GM18499 (cell line): ENCODE results near the gene PIAS2.

Source experiments
- ATAC-seq: cut with Tn5 transposase; IDR thresholded peaks from one replicate; pipeline ENCODE4 v1.9.1; 2021; ENCODE audit warnings: moderate number of reproducible peaks; ENCODE audit not compliant: insufficient read depth, unreplicated experiment

Gene PIAS2

DNA sequence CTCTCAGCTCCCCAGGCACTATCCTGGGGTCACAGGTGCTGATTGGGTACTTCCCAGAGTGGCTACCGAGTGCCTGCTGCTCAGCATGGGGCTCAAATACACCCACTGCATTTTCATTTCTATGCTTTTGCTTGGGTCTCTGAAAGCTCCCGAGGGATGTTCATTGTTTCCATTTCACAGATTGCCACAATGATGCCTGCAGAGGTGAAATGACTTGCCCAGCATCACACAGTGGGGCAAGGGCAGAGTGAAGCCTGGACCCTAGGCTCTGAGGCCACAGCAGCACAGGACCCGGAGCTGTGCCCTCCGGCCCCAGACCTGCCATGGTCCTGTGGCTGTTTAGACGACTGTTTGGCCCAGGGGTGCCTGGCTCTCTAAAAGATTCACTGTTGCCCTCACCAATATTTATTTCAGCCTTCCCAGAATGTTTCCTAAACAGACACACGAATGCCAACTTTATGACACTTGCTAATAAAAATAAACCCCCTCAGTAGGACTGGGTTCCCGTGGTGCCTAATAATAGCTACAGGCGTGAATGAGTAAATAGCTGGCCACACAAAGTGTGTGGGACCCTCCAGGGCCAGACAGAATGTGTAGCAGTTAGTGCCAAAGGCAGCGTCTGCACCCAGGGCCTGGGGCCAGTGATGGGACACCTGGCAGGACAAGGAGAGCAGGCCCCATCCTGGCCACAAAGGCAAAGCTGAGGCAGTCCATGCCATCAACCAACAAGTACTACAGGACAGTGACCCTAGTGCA lies 149.0 kb downstream of the PIAS2 start:
- no peak for ATAC-seq

GRCh38 chr18:46767217-46767616 lies 150.1 kb downstream of the PIAS2 start:
- ATAC-seq: no peak

GRCh38 chr18:46764586-46764985 lies 152.7 kb downstream of the PIAS2 start:
- ATAC-seq: no peak

DNA sequence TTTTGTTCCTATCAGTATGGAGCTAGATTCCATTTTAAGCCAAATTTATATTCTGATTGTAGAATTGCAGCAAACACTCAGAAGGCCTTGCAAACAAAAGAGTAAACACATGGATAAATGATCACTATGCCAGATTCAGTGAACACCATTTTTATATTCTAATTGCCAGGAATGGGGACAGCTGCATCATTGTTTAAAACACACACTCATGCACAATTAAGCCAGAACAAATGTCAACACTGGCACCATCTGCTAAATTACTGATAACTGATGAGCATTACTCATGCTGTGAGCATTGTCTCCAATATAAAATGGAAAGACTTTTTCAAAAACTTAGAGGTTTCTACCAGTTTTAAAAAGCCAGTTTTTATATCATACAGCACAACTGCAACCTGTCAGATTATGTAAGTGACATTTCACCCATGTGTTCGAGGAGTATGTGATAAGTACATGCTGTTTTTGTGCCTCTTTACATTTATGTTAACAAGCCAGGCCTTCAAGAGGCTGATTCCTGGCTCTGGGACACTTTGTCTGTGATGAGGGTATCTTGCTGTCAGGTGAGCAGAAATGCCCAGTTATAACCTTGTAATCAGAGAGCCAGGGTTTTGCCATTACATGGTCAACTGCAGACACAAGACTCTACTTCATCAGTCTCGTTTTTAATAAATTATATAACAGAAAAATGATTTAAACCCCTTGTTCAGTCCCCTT lies 156.1 kb downstream of the PIAS2 start:
- ATAC-seq: no peak

GRCh38 chr18:46759890-46760289 lies 157.4 kb downstream of the PIAS2 start:
- ATAC-seq: no peak

- no peak for ATAC-seq
These were observed 160.6 kb downstream of the PIAS2 start, which contains the start of gene ST8SIA5 for GRCh38 chr18:46756559-46757201. TSS of gene ST8SIA5 (minus strand) at chr18:46757053. CDS start at chr18:46756508, 545 bp downstream.

- no peak for ATAC-seq
These were observed 161.2 kb downstream of the PIAS2 start for GRCh38 chr18:46756025-46756558.

DNA sequence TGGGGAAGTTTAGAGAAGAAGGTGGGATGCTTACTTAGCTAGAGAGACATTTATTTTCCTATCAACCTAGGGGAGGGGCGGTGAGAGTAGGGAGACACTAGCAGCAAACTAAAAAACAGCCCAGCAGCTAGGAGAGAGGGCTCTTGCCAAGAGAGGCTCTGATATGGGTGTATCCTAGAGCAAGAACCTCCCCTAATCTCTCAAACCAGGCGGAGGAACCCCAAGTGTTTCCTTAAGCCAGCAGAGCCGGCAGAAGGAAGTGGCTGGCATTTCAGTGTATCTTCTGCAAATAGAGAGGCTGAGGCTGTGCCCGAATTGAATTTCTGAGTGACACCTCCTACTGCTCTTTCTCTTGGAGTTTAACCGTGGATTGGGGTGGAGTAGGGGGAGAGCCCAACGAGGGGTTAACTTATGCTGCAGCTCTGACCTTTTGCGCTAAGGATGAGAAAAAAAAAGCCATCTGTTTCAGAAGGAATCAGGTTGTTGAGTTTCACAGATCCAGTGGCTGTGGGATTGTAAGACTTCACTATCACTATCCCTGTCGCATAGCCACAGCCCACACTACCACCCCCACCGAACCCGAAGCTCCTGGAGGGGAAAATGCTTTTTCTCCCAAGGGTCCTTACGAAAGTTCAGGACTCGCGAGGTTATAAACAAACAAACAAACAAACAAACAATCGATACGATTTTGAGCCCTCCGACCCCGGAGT lies 161.8 kb downstream of the PIAS2 start:
- no peak for ATAC-seq

GRCh38 chr18:46754661-46755292 lies 162.5 kb downstream of the PIAS2 start:
- ATAC-seq: no peak

- no peak for ATAC-seq
These were observed 163.1 kb downstream of the PIAS2 start for GRCh38 chr18:46754188-46754587.
